Measurements from ENCODE around the gene UCHL1.
"Not testable (repeated sequence)": the region's sequence is repeated elsewhere in the genome, so short reads cannot be mapped to it uniquely, and the experiment has no call there.

Gene UCHL1

DNA sequence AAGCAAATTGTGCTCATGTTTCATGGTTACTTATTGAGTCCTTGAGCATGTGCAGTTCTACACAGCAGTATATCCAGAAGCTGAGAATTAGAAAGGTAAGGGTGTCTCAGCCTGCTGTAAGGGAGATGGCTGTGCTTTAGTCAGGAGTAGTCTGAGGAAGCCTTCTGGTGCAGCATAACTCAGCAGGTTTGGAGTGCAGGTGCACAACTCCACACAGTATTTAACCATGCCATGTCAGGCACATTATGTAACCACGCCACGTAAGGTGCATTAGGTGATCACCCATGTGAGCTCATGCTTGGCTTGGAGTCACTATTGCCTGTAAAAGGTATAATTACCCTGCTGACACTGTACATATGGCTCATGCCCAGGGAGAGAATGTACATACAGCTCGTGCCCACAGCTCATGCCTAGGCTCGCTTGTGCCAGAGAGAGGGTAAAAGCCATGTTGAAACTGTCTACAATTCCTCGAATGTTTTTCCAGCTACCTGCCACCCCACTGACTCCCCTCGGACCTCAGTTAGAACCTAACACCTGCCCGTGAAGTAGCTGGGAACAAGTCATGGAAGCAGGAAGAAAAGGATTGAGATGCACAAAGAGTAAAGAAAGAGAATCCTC, 37.8 kb downstream of the UCHL1 start:
- DNase-seq, result peak in 1 of 2 experiments; percentile 5

DNA sequence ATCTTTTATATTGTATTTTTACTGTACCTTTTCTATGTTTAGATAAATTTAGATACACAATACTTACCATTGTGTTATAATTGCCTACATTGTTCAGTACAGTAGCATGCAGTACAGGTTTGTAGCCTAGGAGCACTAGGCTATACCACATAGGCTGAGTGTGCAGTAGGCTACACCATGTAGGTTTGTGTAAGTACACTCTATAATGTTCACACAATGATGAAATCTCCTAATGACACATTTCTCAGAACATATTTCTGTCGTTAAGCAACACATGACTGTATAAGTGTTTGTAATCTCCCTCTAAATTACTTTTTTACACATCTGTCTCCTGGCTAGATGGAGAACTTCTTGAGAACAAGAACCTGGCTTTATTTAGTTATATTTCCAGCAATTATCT, 40.3 kb downstream of the UCHL1 start:
- peak in 1 of 2 experiments; percentile 16 for DNase-seq

DNA sequence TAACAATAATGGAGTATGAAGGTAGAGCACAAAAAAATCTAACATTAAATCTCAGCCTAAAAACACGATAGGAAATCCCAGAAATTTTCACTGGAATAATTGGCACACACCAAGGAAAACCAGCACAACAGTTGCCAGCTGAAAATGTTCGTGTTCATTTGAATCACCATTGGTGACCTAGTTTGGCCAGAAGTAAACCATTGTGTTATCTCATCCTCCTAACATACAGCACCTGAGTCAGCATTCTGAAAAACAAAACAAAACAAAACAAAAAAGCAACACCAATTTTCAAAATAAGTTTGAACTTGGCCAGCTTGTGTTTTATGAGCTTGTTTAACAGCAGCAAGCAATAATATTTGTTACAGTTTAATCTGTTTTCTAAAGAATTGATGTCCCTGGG, 41.1 kb downstream of the UCHL1 start:
- no peak for DNase-seq

DNA sequence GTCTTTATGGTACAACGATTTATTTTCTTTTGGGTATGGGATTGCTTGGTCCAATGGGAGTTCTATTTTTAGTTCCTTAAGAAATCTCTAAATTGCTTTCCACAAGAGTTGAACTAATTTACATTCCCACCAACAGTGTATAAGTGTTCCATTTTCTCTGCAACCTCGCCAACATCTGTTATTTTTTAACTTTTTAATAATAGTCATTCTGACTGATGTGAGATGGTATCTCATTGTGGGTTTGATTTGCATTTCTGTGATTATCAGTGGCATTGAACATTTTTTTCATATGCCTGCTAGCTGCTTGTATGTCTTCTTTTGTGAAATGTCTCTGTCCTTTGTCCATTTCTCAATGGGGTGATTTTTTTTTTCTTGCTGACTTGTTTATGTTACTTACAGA, 42.8 kb downstream of the UCHL1 start:
- DNase-seq, result no peak

DNA sequence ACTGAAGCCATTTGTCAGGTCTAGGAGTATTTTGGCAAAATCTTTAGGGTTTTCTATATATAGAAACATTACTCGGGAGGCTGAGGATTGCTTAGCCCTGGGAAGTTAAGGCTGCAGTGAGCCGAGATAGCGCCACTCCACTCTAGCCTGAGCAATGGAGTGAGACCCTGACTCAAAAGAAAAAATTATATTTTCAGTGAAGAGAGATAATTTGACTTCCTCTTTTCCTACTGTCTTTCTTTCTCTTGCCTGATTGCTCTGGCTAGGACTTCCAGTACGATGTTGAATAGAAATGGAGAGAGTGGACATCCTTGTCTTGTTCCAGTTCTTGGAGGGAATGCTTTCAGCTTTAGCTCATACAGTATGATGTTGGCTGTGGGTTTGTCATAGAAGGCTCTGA, 44.4 kb downstream of the UCHL1 start:
- DNase-seq, result no peak

DNA sequence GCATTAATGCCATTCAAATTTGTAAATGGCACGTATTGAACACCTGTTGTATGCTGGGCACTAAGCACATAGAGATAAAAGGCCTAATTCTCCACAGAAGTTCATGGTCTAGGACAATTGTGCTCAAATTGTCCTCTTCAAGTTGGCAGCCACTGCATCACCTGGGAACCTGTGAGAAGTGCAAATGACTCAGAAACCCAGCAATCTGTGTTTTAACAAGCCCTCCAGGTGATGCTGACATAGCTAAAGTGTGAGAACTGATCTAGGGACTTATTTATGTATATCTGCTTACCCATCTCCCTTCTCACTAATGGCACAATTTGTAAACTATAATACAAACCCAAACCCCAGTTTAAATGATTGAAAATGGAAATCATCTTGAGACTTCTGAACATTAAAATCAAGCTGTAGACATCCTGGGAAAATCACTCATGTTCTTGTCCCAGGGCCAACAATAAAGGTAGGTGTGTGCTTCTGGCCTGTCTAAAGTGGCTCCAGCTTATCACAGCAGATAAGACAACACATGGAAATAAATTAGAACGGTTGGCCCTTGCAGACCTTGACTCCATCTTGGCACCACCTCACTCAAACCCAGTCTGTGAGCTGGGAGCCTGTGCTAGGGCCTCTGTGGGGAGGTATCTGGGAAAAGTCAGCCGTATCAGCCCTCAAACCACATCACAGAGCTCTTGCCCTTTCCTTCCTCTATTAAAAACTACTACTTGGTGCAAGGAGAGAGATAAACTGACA, 46.8 kb downstream of the UCHL1 start:
- DNase-seq, result no peak

DNA sequence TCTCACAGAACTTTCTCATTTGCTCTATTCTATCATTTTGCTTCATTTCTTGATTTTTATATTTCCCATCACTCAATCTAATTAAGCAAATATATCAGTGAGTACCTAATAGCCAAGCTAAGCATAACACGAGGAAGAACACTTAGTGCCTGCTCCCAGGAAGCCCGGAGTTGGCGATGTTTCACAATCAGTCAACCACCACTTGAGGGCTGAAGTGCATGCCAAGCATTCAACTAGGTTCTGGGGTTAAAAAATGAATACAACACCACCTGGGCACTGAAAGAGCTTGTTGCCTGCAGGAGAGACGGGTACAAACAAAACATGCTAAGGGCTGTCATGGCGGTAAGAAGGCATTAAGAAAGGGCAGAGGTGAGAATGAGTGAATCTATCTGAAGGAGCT, 47.5 kb downstream of the UCHL1 start:
- no peak for DNase-seq

DNA sequence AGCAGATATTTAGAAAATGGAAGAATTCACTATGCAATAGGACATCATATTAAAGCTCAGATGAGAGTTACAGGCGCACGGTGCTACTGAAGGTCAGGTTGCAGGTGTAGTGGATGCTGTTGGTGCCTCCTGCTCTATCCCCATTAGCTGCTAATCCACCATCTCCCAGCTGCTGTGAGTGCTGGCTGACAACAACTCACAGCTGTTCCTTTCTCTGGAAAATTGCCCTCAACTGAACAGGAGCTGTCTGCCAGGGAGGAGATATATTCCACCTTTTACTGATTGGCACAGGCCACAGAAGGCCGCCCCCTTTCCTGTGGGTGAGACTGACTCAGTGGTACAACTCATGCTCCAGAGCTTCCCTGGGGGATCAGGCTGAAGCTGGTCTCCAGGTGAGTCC, 48.7 kb downstream of the UCHL1 start:
- DNase-seq, result peak; percentile 86 to 96

DNA sequence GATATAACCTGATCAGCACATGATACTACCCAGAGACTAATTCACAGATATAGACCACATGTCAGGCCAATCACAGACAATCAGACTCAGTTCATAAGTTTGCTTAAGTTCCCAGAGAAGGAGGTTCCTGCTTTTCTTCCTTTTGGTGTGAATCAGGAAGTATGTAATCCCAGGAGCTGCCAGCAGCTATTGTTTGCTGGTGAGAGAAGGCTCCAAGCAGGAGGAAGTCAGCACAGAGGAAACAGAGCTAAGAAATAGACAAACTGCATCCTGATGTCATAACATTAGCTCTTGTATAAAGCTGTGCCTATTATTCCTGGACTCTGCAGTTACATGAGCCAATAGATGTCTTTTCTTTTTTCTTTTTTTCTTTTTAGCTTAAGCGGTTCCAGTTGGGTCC, 50.9 kb downstream of the UCHL1 start:
- DNase-seq, result no peak

DNA sequence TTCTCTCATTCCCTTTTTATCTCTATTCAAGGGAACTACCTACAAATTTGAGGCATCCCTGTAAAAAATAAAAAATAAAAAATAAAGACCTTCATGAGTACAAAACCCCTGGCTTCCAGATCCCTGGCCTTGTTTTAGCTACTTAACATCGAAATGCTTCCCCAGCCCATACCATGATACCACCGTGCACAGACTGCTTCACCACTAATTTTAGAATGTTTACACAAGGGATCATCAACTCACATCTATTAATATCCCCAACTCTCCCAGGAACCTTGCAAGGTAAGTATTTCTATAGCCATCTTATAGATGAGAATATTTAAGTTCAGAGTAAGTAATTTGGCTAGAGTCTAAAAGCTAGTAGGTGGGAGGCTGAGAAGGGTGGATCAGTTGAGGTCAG, 51.7 kb downstream of the UCHL1 start:
- DNase-seq, result no peak

DNA sequence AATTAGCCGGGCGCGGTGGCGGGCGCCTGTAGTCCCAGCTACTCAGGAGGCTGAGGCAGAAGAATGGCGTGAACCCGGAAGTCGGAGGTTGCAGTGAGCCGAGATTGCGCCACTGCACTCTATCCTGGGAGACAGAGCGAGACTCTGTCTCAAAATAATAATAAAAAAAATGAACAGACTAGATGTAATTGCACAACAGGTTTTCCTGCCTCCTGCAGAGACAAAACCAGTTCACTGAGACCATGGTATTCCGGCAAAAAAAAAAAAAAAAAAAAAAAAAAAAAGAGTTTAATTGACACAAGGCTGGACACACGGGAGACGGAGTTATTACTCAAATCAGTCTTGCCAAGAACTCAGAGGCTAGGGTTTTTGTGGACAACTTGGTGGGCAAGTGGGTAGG, 58.7 kb downstream of the UCHL1 start:
- DNase-seq, result not testable (repeated sequence)

DNA sequence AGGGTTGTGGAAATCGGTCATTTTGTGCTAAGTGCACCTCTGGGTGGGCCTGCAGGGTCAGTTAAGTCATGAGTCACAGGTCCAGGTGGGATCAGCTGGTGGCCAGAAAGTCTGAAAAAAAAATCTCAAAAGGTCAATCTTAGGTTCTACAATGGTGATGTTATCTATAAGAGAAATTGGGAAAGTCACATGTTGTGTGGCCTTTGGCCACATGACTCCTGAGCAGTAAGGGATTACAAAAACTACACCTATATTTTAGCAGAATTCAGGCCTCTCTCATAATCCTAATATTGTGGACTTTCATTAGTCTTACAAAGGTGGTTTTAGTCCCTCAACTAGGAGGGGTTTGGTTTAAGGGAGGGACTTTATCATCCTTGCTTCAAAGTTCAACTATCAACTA, 59.1 kb downstream of the UCHL1 start:
- DNase-seq, result no peak
